Measurements from ENCODE around the gene PRKCA.

PRKCA gene

DNA sequence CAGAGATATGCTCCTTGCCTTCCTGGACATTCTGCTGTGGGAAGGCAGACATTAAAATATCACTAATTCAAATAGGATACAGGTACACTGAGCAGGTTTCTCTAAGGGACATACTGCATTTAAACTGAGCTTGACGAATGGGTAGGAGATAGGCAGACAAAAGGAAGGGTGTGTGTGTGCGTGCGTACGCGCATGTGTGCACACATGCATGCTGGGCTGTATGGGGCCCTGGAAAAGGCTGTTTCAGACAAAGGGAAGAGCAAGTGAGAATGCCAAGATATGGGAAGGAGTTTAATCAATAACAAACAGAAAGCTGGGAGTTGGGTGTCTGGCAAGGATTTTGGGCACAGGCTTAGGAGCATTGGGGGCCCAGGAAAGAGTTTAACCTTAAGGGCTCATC, 196.2 kb downstream of the PRKCA start:
- no peak overlapping the region for H2AFZ ChIP-seq (ENCODE audit: low read depth, low read length)
- H3K4me2 ChIP-seq (ENCODE audit: low read length), result no peak overlapping the region
- no peaks in the 10 kb centered on the region for H3K9me3 ChIP-seq (ENCODE audit: insufficient read depth, low read length)
- H3K27me3 ChIP-seq (ENCODE audit: low read depth, low read length), result peaks cover 8% of the 10 kb centered on the region; the same call in 1 of the 2 replicates
- no peaks in the 10 kb centered on the region for H3K36me3 ChIP-seq (replicated peaks; ENCODE audit: low read depth, low read length)
- H3K4me1 ChIP-seq (ENCODE audit: low read length), result no peaks in the 10 kb centered on the region
- no peaks in the 10 kb centered on the region for H3K79me2 ChIP-seq (ENCODE audit: low read length)
- no peak overlapping the region for H3K4me3 ChIP-seq (ENCODE audit: low read length)
- no peak for TF ChIP-seq CTCF (IDR thresholded peaks at IDR 0.05; ENCODE audit: low read depth, low read length)
- TF ChIP-seq EZH2phosphoT487 (IDR thresholded peaks at IDR 0.05; ENCODE audit: low read depth), result no peak
- no peaks in the 10 kb centered on the region for H4K20me1 ChIP-seq (ENCODE audit: insufficient read depth, low read length)
- no peak overlapping the region for H3K27ac ChIP-seq (ENCODE audit: low read length)
- no peak overlapping the region for H3K9ac ChIP-seq (ENCODE audit: low read length)

- H2AFZ ChIP-seq (ENCODE audit: low read depth, low read length), result no peak overlapping the region
- no peaks in the 10 kb centered on the region for H3K79me2 ChIP-seq (ENCODE audit: low read length)
- TF ChIP-seq CTCF (IDR thresholded peaks at IDR 0.05; ENCODE audit: low read depth, low read length) (no peak), EZH2phosphoT487 (IDR thresholded peaks at IDR 0.05; ENCODE audit: low read depth) (no peak)
- H3K4me3 ChIP-seq (ENCODE audit: low read length), result no peak overlapping the region
- no peaks in the 10 kb centered on the region for H3K36me3 ChIP-seq (replicated peaks; ENCODE audit: low read depth, low read length)
- H3K27me3 ChIP-seq (ENCODE audit: low read depth, low read length), result 0 out of 2 replicates have a peak, but pooled peaks cover under 1% of the 10 kb centered on the region
- no peaks in the 10 kb centered on the region for H4K20me1 ChIP-seq (ENCODE audit: insufficient read depth, low read length)
- no peak overlapping the region for H3K27ac ChIP-seq (ENCODE audit: low read length)
- H3K4me1 ChIP-seq (ENCODE audit: low read length), result no peaks in the 10 kb centered on the region
- H3K9ac ChIP-seq (ENCODE audit: low read length), result no peak overlapping the region
- H3K9me3 ChIP-seq (ENCODE audit: insufficient read depth, low read length), result no peaks in the 10 kb centered on the region
- no peak overlapping the region for H3K4me2 ChIP-seq (ENCODE audit: low read length)
Measured at GRCh38 chr17:66506641-66507040, 204.2 kb downstream of the PRKCA start.

GRCh38 chr17:66507103-66507923, 204.9 kb downstream of the PRKCA start:
- Histone ChIP-seq H4K20me1 (ENCODE audit: insufficient read depth, low read length) (no peaks in the 10 kb centered on the region), H3K9me3 (ENCODE audit: insufficient read depth, low read length) (no peaks in the 10 kb centered on the region), H3K36me3 (replicated peaks; ENCODE audit: low read depth, low read length) (no peaks in the 10 kb centered on the region), H3K4me1 (ENCODE audit: low read length) (no peaks in the 10 kb centered on the region), H3K9ac (ENCODE audit: low read length) (no peak overlapping the region), H3K27me3 (ENCODE audit: low read depth, low read length) (no peaks in the 10 kb centered on the region), H3K27ac (ENCODE audit: low read length) (no peak overlapping the region), H3K4me2 (ENCODE audit: low read length) (no peak overlapping the region), H2AFZ (ENCODE audit: low read depth, low read length) (no peak overlapping the region), H3K4me3 (ENCODE audit: low read length) (no peak overlapping the region), H3K79me2 (ENCODE audit: low read length) (no peaks in the 10 kb centered on the region)
- TF ChIP-seq EZH2phosphoT487 (IDR thresholded peaks at IDR 0.05; ENCODE audit: low read depth) (no peak), CTCF (IDR thresholded peaks at IDR 0.05; ENCODE audit: low read depth, low read length) (no peak)

DNA sequence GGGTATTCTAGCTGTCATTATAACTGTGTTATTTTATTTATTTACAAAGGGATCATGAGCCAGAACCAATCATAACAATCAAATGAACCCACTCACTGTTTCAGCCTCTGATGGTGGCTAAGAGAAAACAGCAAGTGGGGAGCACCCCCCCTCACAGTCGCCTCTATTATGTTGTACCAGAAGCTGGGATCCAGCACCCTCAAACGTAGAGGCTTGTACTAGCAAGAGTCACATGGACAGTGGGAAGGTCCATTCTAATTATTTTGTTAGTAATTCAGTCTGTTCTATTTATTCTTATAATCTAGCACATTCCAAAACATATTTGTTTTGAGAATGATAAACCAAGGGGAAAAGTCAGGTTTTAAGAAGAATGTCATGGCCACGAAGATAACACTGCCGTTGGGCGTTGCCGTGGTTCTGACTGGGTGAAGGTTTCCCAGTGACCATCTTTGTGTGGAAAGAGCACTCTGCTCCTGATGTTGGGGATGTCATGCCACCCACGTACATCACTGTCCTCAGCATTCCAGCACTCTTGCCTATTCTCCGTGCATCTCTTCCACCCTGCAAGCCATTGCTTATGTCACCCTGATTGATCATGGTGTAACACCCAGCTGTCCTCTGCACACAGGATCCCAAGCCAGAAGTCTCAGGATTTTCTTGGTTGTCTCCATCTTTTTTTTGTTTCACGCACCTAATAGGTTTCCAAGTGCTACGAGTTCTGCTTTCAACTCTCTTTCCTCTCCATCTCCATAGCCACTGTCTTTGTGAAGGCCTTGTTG, 205.8 kb downstream of the PRKCA start:
- Histone ChIP-seq H3K4me1 (ENCODE audit: low read length) (no peaks in the 10 kb centered on the region), H3K27ac (ENCODE audit: low read length) (no peak overlapping the region), H2AFZ (ENCODE audit: low read depth, low read length) (no peak overlapping the region), H3K9ac (ENCODE audit: low read length) (no peak overlapping the region), H3K27me3 (ENCODE audit: low read depth, low read length) (no peaks in the 10 kb centered on the region), H3K4me3 (ENCODE audit: low read length) (no peak overlapping the region), H3K4me2 (ENCODE audit: low read length) (no peak overlapping the region), H3K36me3 (replicated peaks; ENCODE audit: low read depth, low read length) (no peaks in the 10 kb centered on the region), H3K9me3 (ENCODE audit: insufficient read depth, low read length) (no peaks in the 10 kb centered on the region), H4K20me1 (ENCODE audit: insufficient read depth, low read length) (no peaks in the 10 kb centered on the region), H3K79me2 (ENCODE audit: low read length) (no peaks in the 10 kb centered on the region)
- TF ChIP-seq CTCF (IDR thresholded peaks at IDR 0.05; ENCODE audit: low read depth, low read length), result no peak
- TF ChIP-seq EZH2phosphoT487 (IDR thresholded peaks at IDR 0.05; ENCODE audit: low read depth), result no peak
